Sigmoid colon (tissue), 4 donors: ENCODE results near the gene STARD13.

Experiments
- CTCF ChIP-seq, 4 experiments: fragments of 450-650 bp in 3 of 4; fragments of 200-600 bp in 1 of 4; IDR thresholded peaks; one replicate each; pipeline ENCODE4 v1.5.1; 2016 to 2019; ENCODE audit warnings: antibody characterized with exemption in 4 of 4, mild to moderate bottlenecking in 3 of 4, moderate library complexity in 2 of 4
- POLR2AphosphoS5 ChIP-seq, 4 donors: sonication (generic); formaldehyde crosslinking; IDR thresholded peaks; one replicate each; pipeline ENCODE4 v1.6.1; 2017; ENCODE audit warnings: antibody characterized with exemption in 4 of 4

- no peak for TF ChIP-seq CTCF (IDR thresholded peaks at IDR 0.05)
- TF ChIP-seq POLR2AphosphoS5 (IDR thresholded peaks at IDR 0.05): peak in 1 of 4 donors; percentile 10
Observed at GRCh38 chr13:33139184-33139583, 146.4 kb downstream of the STARD13 start.
